Measurements from ENCODE around the gene BCL2L2. TPM values are rescaled to one million over a fixed set of nuclear protein-coding genes. Genes with fewer than 3 reads are reported as not detected.

The BCL2L2 gene
- total RNA-seq, 1 donor from 2014 or later: 23.5 TPM

- DNase-seq (ENCODE audit: extremely low read depth, low read depth, low spot score): peak; percentile 4
Observed at GRCh38 chr14:23352506-23353432, 46.1 kb downstream of the BCL2L2 start, which contains the start of gene SLC22A17. Gene SLC22A17 (minus strand): TSS chr14:23352887.

- DNase-seq (ENCODE audit: extremely low read depth, low read depth, low spot score): no peak
Observed at GRCh38 chr14:23353433-23353780, 46.8 kb downstream of the BCL2L2 start.

GRCh38 chr14:23354990-23355389, 48.4 kb downstream of the BCL2L2 start:
- no peak for DNase-seq (ENCODE audit: extremely low read depth, low read depth, low spot score)

DNA sequence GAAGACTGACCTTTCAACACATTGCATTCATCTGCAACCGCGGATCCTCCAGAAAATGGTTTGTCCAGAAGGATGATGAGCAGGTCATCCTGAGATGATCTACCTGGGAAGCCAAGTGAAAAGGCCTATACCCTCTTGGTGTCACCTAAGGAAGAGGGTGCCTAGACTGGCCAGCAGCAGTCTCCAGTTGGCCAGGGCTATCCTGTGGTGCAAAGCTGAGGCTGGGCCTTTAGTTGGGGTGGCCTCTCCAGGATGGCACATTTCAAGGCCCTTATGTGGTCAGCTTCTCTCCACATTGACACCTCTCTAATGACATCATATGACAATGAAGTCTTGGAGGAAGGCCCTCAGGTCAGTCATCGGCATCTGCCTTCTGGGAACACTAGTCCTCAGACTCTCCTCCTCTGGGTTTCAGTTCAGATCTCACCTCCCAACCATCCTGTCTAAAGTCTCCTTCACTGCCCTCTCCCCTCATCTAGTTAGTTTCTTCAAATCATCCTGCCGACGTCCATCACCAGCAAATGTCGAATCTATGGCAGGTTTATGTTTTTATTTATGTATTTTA, 49.3 kb downstream of the BCL2L2 start:
- no peak for DNase-seq (ENCODE audit: extremely low read depth, low read depth, low spot score)

DNA sequence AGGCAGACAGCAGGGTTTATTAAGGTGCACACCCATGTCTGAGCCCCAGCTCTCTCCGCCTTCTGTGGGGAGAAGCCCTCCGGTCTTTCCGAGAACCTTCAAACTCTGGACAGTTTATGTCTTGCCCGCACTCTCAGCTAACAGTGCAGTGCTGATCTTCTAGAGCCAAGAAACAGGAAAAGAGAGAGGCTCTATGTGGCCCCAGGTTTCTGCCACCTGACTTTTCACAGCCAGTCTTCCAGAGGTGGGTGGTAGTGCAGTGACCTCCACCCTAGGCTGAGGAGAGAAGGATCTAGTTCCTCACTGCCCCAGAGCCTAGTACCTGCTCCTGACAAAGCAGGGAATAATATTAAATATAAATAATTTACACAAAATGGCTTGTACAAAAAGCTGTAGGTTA, 50.0 kb downstream of the BCL2L2 start:
- DNase-seq (ENCODE audit: extremely low read depth, low read depth, low spot score): no peak

- DNase-seq (ENCODE audit: extremely low read depth, low read depth, low spot score): no peak
Observed at GRCh38 chr14:23357261-23357660, 50.6 kb downstream of the BCL2L2 start.

DNA sequence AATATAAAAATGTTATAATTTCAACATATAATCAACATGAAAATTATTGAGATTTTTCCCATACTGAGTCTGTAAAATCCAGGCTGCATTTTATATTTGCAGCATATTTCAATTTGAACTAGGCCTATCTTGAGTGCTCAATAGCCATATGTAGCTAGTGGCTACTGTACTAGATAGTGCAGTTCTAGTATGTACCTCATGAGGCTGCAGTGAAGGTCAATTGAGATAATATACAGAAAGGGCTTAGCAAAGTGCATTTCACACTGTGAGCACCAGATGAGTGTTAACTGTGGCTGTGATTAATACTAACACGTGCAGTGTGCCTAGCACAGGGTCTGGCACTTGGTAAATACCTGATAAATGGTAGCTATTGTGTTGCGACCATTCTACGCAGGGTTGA, 51.4 kb downstream of the BCL2L2 start:
- no peak for DNase-seq (ENCODE audit: extremely low read depth, low read depth, low spot score)

DNA sequence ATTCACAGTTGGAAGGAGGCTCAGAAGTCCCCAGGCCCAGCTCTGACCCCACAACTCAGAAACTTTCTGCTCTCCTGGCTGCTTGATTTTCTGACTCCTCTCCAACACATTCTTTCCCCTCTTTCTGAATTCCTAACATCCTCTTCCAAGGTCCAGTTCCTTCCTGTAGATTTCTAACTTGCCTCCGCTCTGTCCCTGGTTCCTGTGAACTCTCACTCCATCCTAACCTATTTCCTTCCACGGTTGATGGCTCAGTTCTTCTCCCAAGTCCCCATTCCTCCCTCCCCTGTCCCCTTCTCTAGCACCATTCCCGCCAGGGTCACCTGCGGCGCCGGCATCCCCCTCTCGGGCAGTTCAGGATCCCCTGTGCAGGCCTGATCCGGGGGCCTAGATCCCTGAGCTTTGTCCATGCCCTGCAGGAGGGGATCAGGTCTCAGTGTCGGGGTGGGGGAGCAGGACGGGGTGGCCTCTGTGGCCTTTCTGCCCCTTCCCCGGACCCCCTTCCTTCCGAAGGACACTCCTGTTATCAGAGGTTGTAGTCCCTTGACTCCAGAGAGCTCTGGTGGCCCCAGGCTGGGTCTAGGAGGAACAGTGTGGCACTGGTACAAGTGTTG, 52.0 kb downstream of the BCL2L2 start:
- no peak for DNase-seq (ENCODE audit: extremely low read depth, low read depth, low spot score)

GRCh38 chr14:23359167-23359626, 52.6 kb downstream of the BCL2L2 start:
- no peak for DNase-seq (ENCODE audit: extremely low read depth, low read depth, low spot score)

GRCh38 chr14:23359722-23360447, 53.3 kb downstream of the BCL2L2 start:
- no peak for DNase-seq (ENCODE audit: extremely low read depth, low read depth, low spot score)

DNA sequence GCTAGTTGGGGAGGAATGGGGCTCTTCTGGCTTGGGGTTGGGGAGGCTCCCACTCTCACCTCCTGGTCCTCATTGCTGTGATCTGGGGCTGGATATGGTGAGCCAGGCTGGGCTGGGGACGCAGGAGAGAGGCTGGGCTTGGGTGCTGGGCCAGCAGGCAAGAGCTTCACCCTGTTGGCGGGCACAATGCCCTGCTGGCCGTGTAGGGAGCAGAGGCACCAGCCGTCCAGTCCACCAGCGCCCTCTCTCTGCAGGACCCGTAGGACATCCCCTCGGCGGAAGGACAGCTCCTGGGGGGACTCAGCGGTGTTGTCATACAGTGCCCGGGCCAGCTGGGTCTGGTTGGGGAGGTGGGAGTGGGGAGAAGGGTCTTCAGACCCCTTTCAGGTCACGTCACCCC, 53.9 kb downstream of the BCL2L2 start:
- no peak for DNase-seq (ENCODE audit: extremely low read depth, low read depth, low spot score)

- no peak for DNase-seq (ENCODE audit: extremely low read depth, low read depth, low spot score)
Observed at GRCh38 chr14:23361320-23361719, 54.7 kb downstream of the BCL2L2 start.

Other genes starting within 250 kb of the BCL2L2 start
- gene CDH24, start 249.3 kb upstream of the BCL2L2 start, total RNA-seq: 8.9 and 11.9 TPM in 2 replicates
- gene ACIN1, start 211.7 kb upstream of the BCL2L2 start, total RNA-seq: 91.2 and 142 TPM in 2 replicates
- 41.0 and 73.7 TPM in 2 replicates for gene C14orf119, start 211.3 kb upstream of the BCL2L2 start, total RNA-seq
- not detected in 2 replicates for gene CIROP, start 201.8 kb upstream of the BCL2L2 start, total RNA-seq
- gene CEBPE, start 187.6 kb upstream of the BCL2L2 start, total RNA-seq: not detected in 2 replicates
- gene SLC7A8, start 123.2 kb upstream of the BCL2L2 start, total RNA-seq: 0.29 TPM in 1 of 2 replicates, not detected in the other
- not detected in 2 replicates for gene RNF212B, start 68.9 kb upstream of the BCL2L2 start, total RNA-seq
- gene HOMEZ, start 20.7 kb upstream of the BCL2L2 start, total RNA-seq: 13.8 and 14.6 TPM in 2 replicates
- gene PPP1R3E, start 4.0 kb upstream of the BCL2L2 start, total RNA-seq: 1.3 and 4.7 TPM in 2 replicates
- gene PABPN1, start 14.6 kb downstream of the BCL2L2 start, total RNA-seq: 60.7 and 79.2 TPM in 2 replicates
- gene SLC22A17, start 46.1 kb downstream of the BCL2L2 start, total RNA-seq: 1.2 and 7.3 TPM in 2 replicates
- 0.24 and 0.82 TPM in 2 replicates for gene EFS, start 58.3 kb downstream of the BCL2L2 start, total RNA-seq
- gene IL25, start 66.0 kb downstream of the BCL2L2 start, total RNA-seq: not detected in 2 replicates
- not detected in 2 replicates for gene CMTM5, start 70.2 kb downstream of the BCL2L2 start, total RNA-seq
- gene MYH6, start 101.4 kb downstream of the BCL2L2 start, total RNA-seq: not detected in 2 replicates
- not detected in 2 replicates for gene MYH7, start 128.8 kb downstream of the BCL2L2 start, total RNA-seq
- gene NGDN, start 162.9 kb downstream of the BCL2L2 start, total RNA-seq: 24.6 and 26.5 TPM in 2 replicates
- 0.93 and 1.8 TPM in 2 replicates for gene ZFHX2, start 244.9 kb downstream of the BCL2L2 start, total RNA-seq
- 3.3 and 9.2 TPM in 2 replicates for gene THTPA, start 249.4 kb downstream of the BCL2L2 start, total RNA-seq

Data from glomerular endothelial cell (primary cell).